IMR-90 (cell line): ENCODE data around the gene CFP. TPM values are rescaled to one million over a fixed set of nuclear protein-coding genes. Genes with fewer than 3 reads are reported as not detected.

Experiments
- ATAC-seq: fragments of 200-7000 bp; cut with Tn5 transposase; 2 replicates; pipeline ENCODE4 v1.9.1; 2020; ENCODE audit warnings: low read depth, mild to moderate bottlenecking, moderate library complexity
- BruUV-seq: library from RNA; stranded (reverse); fragments of 400-500 nt; replicated peaks from 2 replicates; lab custom pipeline; 2021; lab: Mats Ljungman, UMichigan
- CTCF ChIA-PET: fragments of 300-600 bp; formaldehyde crosslinking; extraction: SDS; loops from one replicate; lab custom pipeline; 2021; ENCODE audit warnings: antibody characterized with exemption; lab: Yijun Ruan, JAX
- POLR2A ChIA-PET: fragments of 300-600 bp; sonication (Branson Sonifier 250); formaldehyde crosslinking; loops from one replicate; lab custom pipeline; 2022; ENCODE audit warnings: antibody characterized with exemption; ENCODE audit not compliant: unreplicated experiment; lab: Charles Lee
- DNase-seq: peaks from one replicate; pipeline ENCODE4 v3.0.0; 2013
- H2AFZ ChIP-seq: replicated peaks from 2 replicates; pipeline ENCODE3; 2013; ENCODE audit warnings: low read length, mild to moderate bottlenecking; ENCODE audit not compliant: poor library complexity
- H2AK5ac ChIP-seq: 2 replicates; pipeline ENCODE4 v1.6.1; 2013; ENCODE audit warnings: low read depth, low read length, inconsistent platforms
- H2AK9ac ChIP-seq: replicated peaks from 2 replicates; pipeline ENCODE3; 2013; ENCODE audit warnings: mild to moderate bottlenecking, low read depth, low read length, moderate library complexity; ENCODE audit not compliant: poor library complexity
- H2BK120ac ChIP-seq: 2 replicates; pipeline ENCODE4 v1.6.1; 2013; ENCODE audit warnings: low read depth, low read length, inconsistent platforms
- H2BK15ac ChIP-seq: 3 replicates; pipeline ENCODE4 v1.6.1; 2013; ENCODE audit warnings: low read depth, low read length, inconsistent platforms
- H2BK20ac ChIP-seq: 2 replicates; pipeline ENCODE4 v1.6.1; 2013; ENCODE audit warnings: low read depth, mild to moderate bottlenecking, inconsistent platforms, low read length, moderate library complexity
- H2BK5ac ChIP-seq: 2 replicates; pipeline ENCODE4 v1.6.1; 2013; ENCODE audit warnings: mild to moderate bottlenecking, low read depth, low read length, inconsistent platforms; ENCODE audit not compliant: poor library complexity, severe bottlenecking
- H3K14ac ChIP-seq: replicated peaks from 2 replicates; pipeline ENCODE4 v1.6.1; 2013; ENCODE audit warnings: low read depth, low read length, inconsistent platforms
- H3K18ac ChIP-seq: 2 replicates; pipeline ENCODE4 v1.6.1; 2013; ENCODE audit warnings: low read depth, low read length, control low read depth
- H3K23ac ChIP-seq: 2 replicates; pipeline ENCODE4 v1.6.1; 2013; ENCODE audit warnings: low read depth, low read length, inconsistent platforms
- H3K27ac ChIP-seq: 2 replicates; pipeline ENCODE4 v1.5.1; 2013; ENCODE audit warnings: mild to moderate bottlenecking, control low read depth, low read length; ENCODE audit not compliant: insufficient read depth
- H3K27me3 ChIP-seq: 2 replicates; pipeline ENCODE4 v1.6.1; 2013; ENCODE audit warnings: low read length; ENCODE audit not compliant: control insufficient read depth, insufficient read depth
- H3K36me3 ChIP-seq: 2 replicates; pipeline ENCODE4 v1.6.1; 2013; ENCODE audit warnings: low read length, mixed read lengths; ENCODE audit not compliant: control insufficient read depth, insufficient read depth
- H3K4ac ChIP-seq: 2 replicates; pipeline ENCODE4 v1.6.1; 2013; ENCODE audit warnings: low read depth, low read length, inconsistent platforms
- H3K4me1 ChIP-seq: 2 replicates; pipeline ENCODE4 v1.6.1; 2013; ENCODE audit warnings: low read length, mixed read lengths; ENCODE audit not compliant: control insufficient read depth, insufficient read depth
- H3K4me2 ChIP-seq: 2 replicates; pipeline ENCODE4 v1.6.1; 2013; ENCODE audit warnings: low read depth, mild to moderate bottlenecking, control low read depth, low read length, moderate library complexity
- H3K4me3 ChIP-seq: 2 replicates; pipeline ENCODE4 v1.5.1; 2013; ENCODE audit warnings: low read depth, mild to moderate bottlenecking, control low read depth, low read length, moderate library complexity; ENCODE audit not compliant: insufficient read depth
- H3K56ac ChIP-seq: 2 replicates; pipeline ENCODE4 v1.6.1; 2013; ENCODE audit warnings: low read length, inconsistent platforms; ENCODE audit not compliant: insufficient read depth; ENCODE audit errors: extremely low read depth
- H3K79me1 ChIP-seq, 2 experiments: 2 replicates each; pipeline ENCODE4 v1.6.1; 2013; ENCODE audit warnings: low read length in 2 of 2, inconsistent platforms in 1 of 2, low read depth in 1 of 2
- H3K9ac ChIP-seq: 2 replicates; pipeline ENCODE4 v1.6.1; 2013; ENCODE audit warnings: low read depth, low read length, control low read depth
- H3K9me1 ChIP-seq: 2 replicates; pipeline ENCODE4 v1.6.1; 2013; ENCODE audit warnings: low read length, inconsistent platforms; ENCODE audit not compliant: insufficient read depth
- H3K9me3 ChIP-seq: 2 replicates; pipeline ENCODE4 v1.6.1; 2013; ENCODE audit warnings: low read length; ENCODE audit not compliant: control insufficient read depth, insufficient read depth
- H4K20me1 ChIP-seq: 2 replicates; pipeline ENCODE4 v1.6.1; 2013; ENCODE audit warnings: low read length, inconsistent platforms; ENCODE audit not compliant: insufficient read depth
- H4K5ac ChIP-seq: 2 replicates; pipeline ENCODE4 v1.6.1; 2013; ENCODE audit warnings: mild to moderate bottlenecking, low read depth, low read length, control low read depth
- H4K8ac ChIP-seq, 2 experiments: 2 replicates each; pipeline ENCODE4 v1.6.1; 2013; ENCODE audit warnings: low read depth in 2 of 2, low read length in 2 of 2, control low read depth in 1 of 2, inconsistent platforms in 1 of 2
- H4K91ac ChIP-seq: 2 replicates; pipeline ENCODE4 v1.6.1; 2013; ENCODE audit warnings: low read depth, low read length, inconsistent platforms; ENCODE audit not compliant: insufficient read depth
- BHLHE40 ChIP-seq: fragments of 150-350 bp; IDR thresholded peaks from 2 replicates; pipeline ENCODE4 v1.6.1; 2016; ENCODE audit warnings: mild to moderate bottlenecking, low read depth, low read length
- CHD1 ChIP-seq: IDR thresholded peaks from 2 replicates; pipeline ENCODE4 v1.6.1; 2012; ENCODE audit warnings: low read depth, low read length, improper control_type of control experiment
- CTCF ChIP-seq: conservative IDR thresholded peaks from 2 replicates; pipeline ENCODE4 v1.5.1; 2012; ENCODE audit warnings: mild to moderate bottlenecking, low read depth, low read length, improper control_type of control experiment
- ELK1 ChIP-seq: fragments of 150-350 bp; IDR thresholded peaks from 2 replicates; pipeline ENCODE4 v1.6.1; 2016; ENCODE audit warnings: low read depth, mild to moderate bottlenecking, low read length, moderate library complexity, borderline replicate concordance
- FOS ChIP-seq: fragments of 150-350 bp; IDR thresholded peaks from 2 replicates; pipeline ENCODE4 v1.6.1; 2016; ENCODE audit warnings: low read depth, low read length
- MAFK ChIP-seq: IDR thresholded peaks from 2 replicates; pipeline ENCODE4 v1.6.1; 2012; ENCODE audit warnings: low read depth, low read length, improper control_type of control experiment
- MAZ ChIP-seq: IDR thresholded peaks from 2 replicates; pipeline ENCODE4 v1.6.1; 2012; ENCODE audit warnings: low read depth, mild to moderate bottlenecking, low read length, improper control_type of control experiment, moderate library complexity, borderline replicate concordance
- MXI1 ChIP-seq: IDR thresholded peaks from 2 replicates; pipeline ENCODE4 v1.6.1; 2012; ENCODE audit warnings: low read depth, mild to moderate bottlenecking, low read length, moderate library complexity, borderline replicate concordance
- NFE2L2 ChIP-seq: fragments of 150-350 bp; IDR thresholded peaks from 2 replicates; pipeline ENCODE4 v1.6.1; 2016; ENCODE audit warnings: low read depth, mild to moderate bottlenecking, low read length
- POLR2A ChIP-seq: IDR thresholded peaks from 2 replicates; pipeline ENCODE4 v1.6.1; 2012; ENCODE audit warnings: mild to moderate bottlenecking, low read depth, low read length
- RAD21 ChIP-seq: IDR thresholded peaks from 2 replicates; pipeline ENCODE4 v1.6.1; 2012; ENCODE audit warnings: low read length, improper control_type of control experiment
- RCOR1 ChIP-seq: IDR thresholded peaks from 2 replicates; pipeline ENCODE4 v1.6.1; 2012; ENCODE audit warnings: mild to moderate bottlenecking, low read length, improper control_type of control experiment; ENCODE audit not compliant: insufficient replicate concordance
- RFX5 ChIP-seq: IDR thresholded peaks from 2 replicates; pipeline ENCODE4 v1.8.0; 2012; ENCODE audit warnings: low read depth, mild to moderate bottlenecking, low read length, moderate library complexity
- USF2 ChIP-seq: fragments of 150-350 bp; IDR thresholded peaks from 2 replicates; pipeline ENCODE4 v1.6.1; 2017; ENCODE audit warnings: mild to moderate bottlenecking, antibody characterized with exemption, low read length, low read depth
- WGBS, 2 experiments: methylation state at CpG; one replicate each; pipeline versions ENCODE4 v1.1.5 to v1.1.7; 2013; ENCODE audit warnings: missing lambda C conversion rate in 2 of 2; ENCODE audit not compliant: insufficient read length in 1 of 2; ENCODE audit errors: extremely low coverage in 2 of 2; 5-methylcytosine and 5-hydroxymethylcytosine counted together
- dilution Hi-C: fragments of 300-500 bp; cut with HindIII; formaldehyde crosslinking; loops from one replicate; pipeline ENCODE4 v1.14.3; 2018; ENCODE audit warnings: low sequenced_read_pairs; ENCODE audit not compliant: unreplicated experiment
- in situ Hi-C: fragments of 300-500 bp; cut with MboI; formaldehyde crosslinking; loops from 3 replicates; pipeline ENCODE4 v1.14.3; 2019; ENCODE audit warnings: low sequenced_read_pairs, inconsistent platforms, mixed read lengths
- intact Hi-C: fragments of 100-400 bp; cut with micrococcal nuclease; formaldehyde crosslinking; loops from 2 replicates; pipeline ENCODE4 v1.10.0; 2022
- polyA plus RNA-seq, 3 experiments: library from polyadenylated mRNA; depleted of rRNA; stranded (reverse); fragments of >200 nt; gene quantifications; 2 replicates each; pipeline ENCODE4 v1.2.3, GENCODE V29; 2012; ENCODE audit warnings: low replicate concordance in 1 of 3
- total RNA-seq: library from RNA; depleted of rRNA; stranded (reverse); fragments of >200 nt; gene quantifications from 2 replicates; pipeline ENCODE4 v1.2.3, GENCODE V29; 2012

The CFP gene
- total and polyA plus RNA-seq, 2 of the 4 experiments (the other 2 are of a cell fraction) = under 0.01 to 0.14 TPM

- peak; percentile 89 for ATAC-seq
- WGBS, 2 experiments = 33% methylated on average over 17 of the region's 54 CpGs; no CpG with 5 or more reads in 1 of the 2 experiments
- peak; percentile 94 for DNase-seq
- Histone ChIP-seq H3K4me2 (peak within 1 kb of the TSS; percentile 74), H4K91ac (peak within 1 kb of the TSS; percentile 96), H3K9ac (peak within 1 kb of the TSS; percentile 92), H2AFZ (peak within 1 kb of the TSS; percentile 96), H3K4me1 (peaks cover 4% of the 10 kb centered on the region; the same call in 1 of the 2 replicates), H2BK5ac (peak within 1 kb of the TSS; percentile 95), H3K27ac (peak within 1 kb of the TSS; percentile 99), H2BK120ac (peak within 1 kb of the TSS; percentile 81), H4K20me1 (no peaks in the 10 kb centered on the region), H2AK9ac (peak within 1 kb of the TSS; percentile 97), H4K8ac (peak within 1 kb of the TSS; percentile 89 to 98), H3K18ac (peak within 1 kb of the TSS; percentile 88), H4K5ac (peak within 1 kb of the TSS; percentile 96), H3K27me3 (no peaks in the 10 kb centered on the region), H2BK15ac (peak within 1 kb of the TSS; percentile 97; the same call in 1 of the 3 replicates), H3K14ac (peak within 1 kb of the TSS; percentile 100), H2BK20ac (no peak within 1 kb of the TSS), H3K9me1 (0 out of 2 replicates have a peak, but pooled peaks cover 4% of the 10 kb centered on the region), H3K4ac (peak within 1 kb of the TSS; percentile 97), H3K23ac (peak within 1 kb of the TSS; percentile 91; the same call in 1 of the 2 replicates), H2AK5ac (peak within 1 kb of the TSS; percentile 97), H3K4me3 (peak within 1 kb of the TSS; percentile 87), H3K9me3 (no peaks in the 10 kb centered on the region), H3K79me1 (peaks cover 11 to 18% of the 10 kb centered on the region in 2 experiments), H3K56ac (peak within 1 kb of the TSS; percentile 95), H3K36me3 (peaks cover 13% of the 10 kb centered on the region)
- ChIA-PET POLR2A (no interaction called here), CTCF (no interaction called here)
- intact Hi-C loops (no loop called here), dilution Hi-C loops (no loop called here), in situ Hi-C loops (no loop called here)
- no TSS peak for BruUV-seq
- TF ChIP-seq RFX5 (no peak), POLR2A (peak; percentile 86; the same call in 1 of the 2 replicates), CHD1 (no peak), RAD21 (no peak), RCOR1 (no peak), MAFK (no peak), BHLHE40 (peak; percentile 28; the same call in 1 of the 2 replicates), USF2 (no peak), MAZ (peak; percentile 78; the same call in 1 of the 2 replicates), ELK1 (no peak), CTCF (no peak), FOS (no peak), NFE2L2 (no peak), MXI1 (peak; percentile 59)
Observed at GRCh38 chrX:47658684-47659420, 29.1 kb upstream of the CFP start, which contains the start of gene UXT. UXT (minus strand) TSS chrX:47659180; CDS start chrX:47658927, 253 bp downstream.
